Activated CD4-positive, alpha-beta memory T cell treated with anti-CD3 and anti-CD28 coated beads for 36 hours (primary cell): ENCODE results near the gene TMEM151B. TPM values are rescaled to one million over a fixed set of nuclear protein-coding genes. Genes with fewer than 3 reads are reported as not detected.

Experiments
- CTCF ChIA-PET: fragments of 350-600 bp; sonication (Branson Sonifier 250); formaldehyde crosslinking; loops from one replicate; lab custom pipeline; 2021; ENCODE audit warnings: antibody characterized with exemption, inconsistent platforms; lab: Charles Lee
- POLR2A ChIA-PET: fragments of 350-600 bp; sonication (Branson Sonifier 250); formaldehyde crosslinking; loops from one replicate; lab custom pipeline; 2021; ENCODE audit warnings: antibody characterized with exemption; lab: Charles Lee
- DNase-seq: peaks from one replicate; pipeline ENCODE4 v3.0.0-alpha.2; 2020
- H3K27ac Mint-ChIP-seq: one replicate; pipeline ENCODE4 v1.8.0; 2021; ENCODE audit warnings: mixed read lengths
- H3K27me3 Mint-ChIP-seq: one replicate; pipeline ENCODE4 v1.8.0; 2021; ENCODE audit warnings: mixed read lengths
- H3K36me3 Mint-ChIP-seq: one replicate; pipeline ENCODE4 v1.8.0; 2021; ENCODE audit warnings: mixed read lengths
- H3K4me1 Mint-ChIP-seq: one replicate; pipeline ENCODE4 v1.8.0; 2021; ENCODE audit warnings: low read depth, mixed read lengths
- H3K4me3 Mint-ChIP-seq: one replicate; pipeline ENCODE4 v1.8.0; 2021; ENCODE audit warnings: mild to moderate bottlenecking, mixed read lengths
- H3K9me3 Mint-ChIP-seq: one replicate; pipeline ENCODE4 v1.8.0; 2021; ENCODE audit warnings: mixed read lengths
- intact Hi-C: fragments of 100-400 bp; cut with micrococcal nuclease; formaldehyde crosslinking; loops from one replicate; pipeline ENCODE4 v1.15.1; 2023
- total RNA-seq, 2 experiments: library from RNA; stranded (reverse); gene quantifications; one replicate each; pipeline ENCODE4 v1.2.3, GENCODE V29; 2021

The TMEM151B gene
- total RNA-seq = under 1 TPM; 0.07 to 0.12 TPM

- peaks cover 50% of the 10 kb centered on the region for H3K27me3 Mint-ChIP-seq
- no peak within 1 kb of the TSS for H3K27ac Mint-ChIP-seq
Observed at GRCh38 chr6:44269921-44270525, at the start of gene TMEM151B. TSS of gene TMEM151B (plus strand) at chr6:44270450. CDS start at chr6:44270743, 293 bp downstream.

GRCh38 chr6:44220913-44221290 is 49.3 kb upstream of the TMEM151B start:
- DNase-seq = no peak
- Mint-ChIP-seq H3K4me3 (no peak overlapping the region), H3K27me3 (peaks cover 9% of the 10 kb centered on the region), H3K36me3 (peaks cover 4% of the 10 kb centered on the region), H3K27ac (no peak overlapping the region), H3K9me3 (no peaks in the 10 kb centered on the region), H3K4me1 (peaks cover 34% of the 10 kb centered on the region)
- intact Hi-C loops = loop anchor here (1.0 to 5.0 kb wide), 4 partner anchors 32 to 94 kb away; partner anchors contain the start of genes MRPL14, SLC35B2 and TMEM63B
- CTCF ChIA-PET = interaction anchor here (0.7 to 2.0 kb wide), 11 partner anchors 9 to 117 kb away, joined by 3 to 13 read pairs (median 4); partner anchors contain the start of genes HSP90AB1 and SLC35B2
- POLR2A ChIA-PET = interaction anchor here (1.2 to 5.1 kb wide), 2 partner anchors 26 to 36 kb away, joined by 4 to 93 read pairs; partner anchors contain the start of genes HSP90AB1 and SLC35B2

More at GRCh38 chr6:44269921-44270525, at the start of gene TMEM151B:
- DNase-seq = no peak
- Mint-ChIP-seq H3K4me3 (peak within 1 kb of the TSS; percentile 46), H3K36me3 (no peaks in the 10 kb centered on the region), H3K4me1 (peaks cover 28% of the 10 kb centered on the region), H3K9me3 (no peaks in the 10 kb centered on the region)
- ChIA-PET CTCF (interaction anchor here (0.9 to 5.2 kb wide), 6 partner anchors 14 to 67 kb away, joined by 3 to 184 read pairs (median 5); partner anchors contain the start of genes AARS2 and SLC29A1), POLR2A (interaction anchor here (1.0 kb wide), 1 partner anchor 43 kb away, joined by 3 read pairs; the partner anchor contains the start of gene AARS2)
- intact Hi-C loops = loop anchor here (2.0 kb wide), 1 partner anchor 43 kb away; the partner anchor contains the start of gene AARS2

- Mint-ChIP-seq H3K27me3 (peaks cover 9% of the 10 kb centered on the region), H3K9me3 (no peaks in the 10 kb centered on the region), H3K4me1 (peaks cover 34% of the 10 kb centered on the region), H3K27ac (no peak overlapping the region), H3K4me3 (no peak overlapping the region), H3K36me3 (peaks cover 4% of the 10 kb centered on the region)
- DNase-seq = peak; percentile 88
- intact Hi-C loops = loop anchor here (1.0 to 5.0 kb wide), 4 partner anchors 32 to 94 kb away; partner anchors contain the start of genes MRPL14, SLC35B2 and TMEM63B
- ChIA-PET POLR2A (interaction anchor here (1.2 to 5.1 kb wide), 2 partner anchors 26 to 36 kb away, joined by 4 to 93 read pairs; partner anchors contain the start of genes HSP90AB1 and SLC35B2), CTCF (interaction anchor here (0.7 to 2.7 kb wide), 14 partner anchors 9 to 117 kb away, joined by 3 to 13 read pairs (median 4); partner anchors contain the start of genes HSP90AB1 and SLC35B2)
Observed at GRCh38 chr6:44221291-44221960, 48.8 kb upstream of the TMEM151B start.

- DNase-seq = peak; percentile 22
- Mint-ChIP-seq H3K4me3 (no peak overlapping the region), H3K4me1 (peaks cover 34% of the 10 kb centered on the region), H3K27ac (no peak overlapping the region), H3K36me3 (peaks cover 4% of the 10 kb centered on the region), H3K9me3 (no peaks in the 10 kb centered on the region), H3K27me3 (peaks cover 9% of the 10 kb centered on the region)
- intact Hi-C loops = loop anchor here (1.0 to 5.0 kb wide), 5 partner anchors 31 to 95 kb away; partner anchors contain the start of genes MRPL14, NFKBIE, SLC35B2 and TMEM63B
- ChIA-PET CTCF (interaction anchor here (0.7 to 4.0 kb wide), 15 partner anchors 10 to 116 kb away, joined by 3 to 29 read pairs (median 4); partner anchors contain the start of genes HSP90AB1 and SLC35B2), POLR2A (interaction anchor here (0.6 to 5.1 kb wide), 3 partner anchors 25 to 42 kb away, joined by 4 to 93 read pairs (median 5); partner anchors contain the start of genes HSP90AB1 and SLC35B2)
Observed at GRCh38 chr6:44221961-44222335, 48.3 kb upstream of the TMEM151B start.

GRCh38 chr6:44222486-44223318 is 47.5 kb upstream of the TMEM151B start:
- Mint-ChIP-seq H3K9me3 (no peaks in the 10 kb centered on the region), H3K27me3 (peaks cover 9% of the 10 kb centered on the region), H3K36me3 (peaks cover 7% of the 10 kb centered on the region), H3K27ac (peak overlapping the region; percentile 29), H3K4me1 (peaks cover 34% of the 10 kb centered on the region), H3K4me3 (peak overlapping the region; percentile 66)
- DNase-seq = peak; percentile 34
- intact Hi-C loops = loop anchor here (2.0 to 5.0 kb wide), 3 partner anchors 42 to 95 kb away; partner anchors contain the start of genes MRPL14, NFKBIE and TMEM63B
- POLR2A ChIA-PET = interaction anchor here (0.6 to 5.1 kb wide), 5 partner anchors 12 to 42 kb away, joined by 3 to 93 read pairs (median 5); partner anchors contain the start of genes HSP90AB1 and SLC35B2
- CTCF ChIA-PET = interaction anchor here (0.6 to 4.0 kb wide), 14 partner anchors 12 to 90 kb away, joined by 3 to 31 read pairs (median 4); partner anchors contain the start of genes AARS2 and SLC35B2

GRCh38 chr6:44223319-44224028 is 46.8 kb upstream of the TMEM151B start, which contains the start of gene SLC29A1:
TSS of gene SLC29A1 (plus strand) at chr6:44223595. CDS start at chr6:44227314, 3,719 bp downstream.
- DNase-seq = peak; percentile 87
- CTCF ChIA-PET = interaction anchor here (0.6 to 4.0 kb wide), 18 partner anchors 9 to 160 kb away, joined by 3 to 31 read pairs (median 4); partner anchors contain the start of genes AARS2, HSP90AB1, SLC35B2 and TMEM151B
- Mint-ChIP-seq H3K9me3 (no peaks in the 10 kb centered on the region), H3K27ac (peak within 1 kb of the TSS; percentile 64), H3K4me3 (peak within 1 kb of the TSS; percentile 88), H3K27me3 (peaks cover 4% of the 10 kb centered on the region), H3K4me1 (peaks cover 34% of the 10 kb centered on the region), H3K36me3 (peaks cover 15% of the 10 kb centered on the region)
- POLR2A ChIA-PET = interaction anchor here (0.6 to 5.1 kb wide), 7 partner anchors 12 to 41 kb away, joined by 3 to 93 read pairs (median 6); partner anchors contain the start of genes HSP90AB1 and SLC35B2
- intact Hi-C loops = loop anchor here (1.0 to 5.0 kb wide), 5 partner anchors 14 to 96 kb away; partner anchors contain the start of genes MRPL14, NFKBIE and TMEM63B

GRCh38 chr6:44224029-44224964 is 46.0 kb upstream of the TMEM151B start:
- Mint-ChIP-seq H3K4me1 (peaks cover 31% of the 10 kb centered on the region), H3K36me3 (peaks cover 21% of the 10 kb centered on the region), H3K4me3 (peak overlapping the region; percentile 88), H3K9me3 (no peaks in the 10 kb centered on the region), H3K27ac (peak overlapping the region; percentile 64), H3K27me3 (no peaks in the 10 kb centered on the region)
- intact Hi-C loops = loop anchor here (1.0 to 5.0 kb wide), 4 partner anchors 13 to 97 kb away; partner anchors contain the start of genes MRPL14 and TMEM63B
- POLR2A ChIA-PET = interaction anchor here (1.0 to 5.1 kb wide), 6 partner anchors 11 to 38 kb away, joined by 4 to 93 read pairs (median 9); partner anchors contain the start of genes HSP90AB1 and SLC35B2
- peak; percentile 41 for DNase-seq
- CTCF ChIA-PET = interaction anchor here (0.6 to 4.0 kb wide), 21 partner anchors 9 to 159 kb away, joined by 3 to 31 read pairs (median 4); partner anchors contain the start of genes AARS2, HSP90AB1, SLC35B2 and TMEM151B

GRCh38 chr6:44224965-44225305 is 45.3 kb upstream of the TMEM151B start:
- Mint-ChIP-seq H3K9me3 (no peaks in the 10 kb centered on the region), H3K36me3 (peaks cover 25% of the 10 kb centered on the region), H3K27me3 (no peaks in the 10 kb centered on the region), H3K27ac (no peak overlapping the region), H3K4me3 (peak overlapping the region; percentile 88), H3K4me1 (peaks cover 31% of the 10 kb centered on the region)
- ChIA-PET POLR2A (interaction anchor here (1.2 to 5.1 kb wide), 5 partner anchors 10 to 32 kb away, joined by 6 to 93 read pairs (median 12); partner anchors contain the start of genes HSP90AB1 and SLC35B2), CTCF (interaction anchor here (0.9 to 4.0 kb wide), 17 partner anchors 8 to 113 kb away, joined by 3 to 31 read pairs (median 4); partner anchors contain the start of genes AARS2, HSP90AB1, SLC35B2 and TMEM151B)
- no peak for DNase-seq
- intact Hi-C loops = loop anchor here (1.0 to 5.0 kb wide), 4 partner anchors 12 to 98 kb away; partner anchors contain the start of genes MRPL14 and TMEM63B
